Activated CD4-positive, alpha-beta memory T cell treated with anti-CD3 and anti-CD28 coated beads, Interleukin-2, amount 10 ng/mL, durations not matched to agents 7 days and 5 days (primary cell): ENCODE measurements around the gene PBX3. TPM values are rescaled to one million over a fixed set of nuclear protein-coding genes. Genes with fewer than 3 reads are reported as not detected.

Experiments
- CTCF ChIA-PET: fragments of 350-600 bp; sonication (Branson Sonifier 250); formaldehyde crosslinking; loops from one replicate; lab custom pipeline; 2021; ENCODE audit warnings: antibody characterized with exemption, inconsistent platforms; lab: Charles Lee
- POLR2A ChIA-PET: fragments of 350-600 bp; sonication (Branson Sonifier 250); formaldehyde crosslinking; loops from one replicate; lab custom pipeline; 2021; ENCODE audit warnings: antibody characterized with exemption; lab: Charles Lee
- DNase-seq: peaks from one replicate; pipeline ENCODE4 v3.0.0-alpha.2; 2020
- H3K27ac Mint-ChIP-seq: one replicate; pipeline ENCODE4 v1.8.0; 2021; ENCODE audit warnings: mild to moderate bottlenecking, mixed read lengths
- H3K27me3 Mint-ChIP-seq: one replicate; pipeline ENCODE4 v1.8.0; 2021; ENCODE audit warnings: mixed read lengths
- H3K36me3 Mint-ChIP-seq: one replicate; pipeline ENCODE4 v1.8.0; 2021; ENCODE audit warnings: low read depth, mixed read lengths
- H3K4me1 Mint-ChIP-seq: one replicate; pipeline ENCODE4 v1.8.0; 2021; ENCODE audit warnings: mixed read lengths
- H3K4me3 Mint-ChIP-seq: one replicate; pipeline ENCODE4 v1.8.0; 2021; ENCODE audit warnings: mild to moderate bottlenecking, mixed read lengths
- H3K9me3 Mint-ChIP-seq: one replicate; pipeline ENCODE4 v1.8.0; 2021; ENCODE audit warnings: mixed read lengths
- total RNA-seq, 2 experiments: library from RNA; stranded (reverse); gene quantifications; one replicate each; pipeline ENCODE4 v1.2.3, GENCODE V29; 2021

Gene PBX3
- total RNA-seq, 2 experiments from 2014 or later = 15.9 to 16.3 TPM

- no peak overlapping the region for H3K4me3 Mint-ChIP-seq
- POLR2A ChIA-PET = interaction anchor here (1.7 kb wide), 1 partner anchor 44 kb away, joined by 8 read pairs; the partner anchor contains the start of gene MAPKAP1
Measured at GRCh38 chr9:125750627-125751011, 3.4 kb downstream of the PBX3 start.

GRCh38 chr9:125752070-125752628 lies 5.0 kb downstream of the PBX3 start:
- Mint-ChIP-seq H3K9me3 (no peaks in the 10 kb centered on the region), H3K4me1 (peaks cover 21% of the 10 kb centered on the region), H3K36me3 (peaks cover 12% of the 10 kb centered on the region), H3K27me3 (no peaks in the 10 kb centered on the region), H3K27ac (no peak overlapping the region), H3K4me3 (no peak overlapping the region)
- CTCF ChIA-PET = no interaction called here
- DNase-seq = no peak
- POLR2A ChIA-PET = no interaction called here

More at GRCh38 chr9:125750627-125751011, 3.4 kb downstream of the PBX3 start:
- Mint-ChIP-seq H3K36me3 (peaks cover 12% of the 10 kb centered on the region), H3K27ac (no peak overlapping the region), H3K4me1 (peaks cover 28% of the 10 kb centered on the region), H3K27me3 (peaks cover 3% of the 10 kb centered on the region), H3K9me3 (no peaks in the 10 kb centered on the region)
- CTCF ChIA-PET = no interaction called here
- DNase-seq = no peak

GRCh38 chr9:125754096-125754495 lies 6.9 kb downstream of the PBX3 start:
- no peak overlapping the region for H3K27ac Mint-ChIP-seq
- no peak overlapping the region for H3K4me3 Mint-ChIP-seq
- DNase-seq = no peak
- CTCF ChIA-PET = interaction anchor here (0.7 to 0.8 kb wide), 2 partner anchors 9 to 428 kb away, joined by 3 read pairs; no protein-coding TSS in a partner anchor
- H3K36me3 Mint-ChIP-seq = peaks cover 12% of the 10 kb centered on the region
- no peaks in the 10 kb centered on the region for H3K27me3 Mint-ChIP-seq
- no peaks in the 10 kb centered on the region for H3K9me3 Mint-ChIP-seq
- POLR2A ChIA-PET = no interaction called here
- peaks cover 16% of the 10 kb centered on the region for H3K4me1 Mint-ChIP-seq

- no peaks in the 10 kb centered on the region for H3K27me3 Mint-ChIP-seq
- no peak overlapping the region for H3K4me3 Mint-ChIP-seq
- H3K27ac Mint-ChIP-seq = no peak overlapping the region
- no peak for DNase-seq
- H3K36me3 Mint-ChIP-seq = peaks cover 7% of the 10 kb centered on the region
- POLR2A ChIA-PET = interaction anchor here (1.0 kb wide), 1 partner anchor 10 kb away, joined by 3 read pairs; no protein-coding TSS in a partner anchor
- H3K4me1 Mint-ChIP-seq = peaks cover 11% of the 10 kb centered on the region
- CTCF ChIA-PET = no interaction called here
- no peaks in the 10 kb centered on the region for H3K9me3 Mint-ChIP-seq
Measured at GRCh38 chr9:125755340-125755739, 8.2 kb downstream of the PBX3 start.

GRCh38 chr9:125756518-125756917 lies 9.3 kb downstream of the PBX3 start:
- H3K27me3 Mint-ChIP-seq = no peaks in the 10 kb centered on the region
- ChIA-PET CTCF (no interaction called here), POLR2A (interaction anchor here (1.0 kb wide), 1 partner anchor 11 kb away, joined by 3 read pairs; no protein-coding TSS in a partner anchor)

GRCh38 chr9:125757834-125758233 lies 10.7 kb downstream of the PBX3 start:
- peaks cover 4% of the 10 kb centered on the region for H3K4me1 Mint-ChIP-seq
- H3K9me3 Mint-ChIP-seq = no peaks in the 10 kb centered on the region
- H3K27ac Mint-ChIP-seq = no peak overlapping the region
- peaks cover under 1% of the 10 kb centered on the region for H3K36me3 Mint-ChIP-seq
- ChIA-PET POLR2A (no interaction called here), CTCF (no interaction called here)
- no peak for DNase-seq
- H3K27me3 Mint-ChIP-seq = no peaks in the 10 kb centered on the region
- no peak overlapping the region for H3K4me3 Mint-ChIP-seq

More at GRCh38 chr9:125756518-125756917, 9.3 kb downstream of the PBX3 start:
- DNase-seq = no peak
- no peaks in the 10 kb centered on the region for H3K9me3 Mint-ChIP-seq
- no peak overlapping the region for H3K27ac Mint-ChIP-seq
- H3K4me1 Mint-ChIP-seq = peaks cover 6% of the 10 kb centered on the region
- H3K36me3 Mint-ChIP-seq = peaks cover 2% of the 10 kb centered on the region
- H3K4me3 Mint-ChIP-seq = no peak overlapping the region

- no peaks in the 10 kb centered on the region for H3K36me3 Mint-ChIP-seq
- CTCF ChIA-PET = no interaction called here
Measured at GRCh38 chr9:125758986-125759763, 12.0 kb downstream of the PBX3 start.

GRCh38 chr9:125759764-125760129 lies 12.6 kb downstream of the PBX3 start:
- ChIA-PET POLR2A (interaction anchor here (0.9 kb wide), 1 partner anchor 12 kb away, joined by 3 read pairs; no protein-coding TSS in a partner anchor), CTCF (no interaction called here)
- no peak overlapping the region for H3K27ac Mint-ChIP-seq

More at GRCh38 chr9:125758986-125759763, 12.0 kb downstream of the PBX3 start:
- Mint-ChIP-seq H3K9me3 (no peaks in the 10 kb centered on the region), H3K4me3 (no peak overlapping the region), H3K27me3 (no peaks in the 10 kb centered on the region), H3K4me1 (peaks cover 4% of the 10 kb centered on the region), H3K27ac (no peak overlapping the region)
- POLR2A ChIA-PET = interaction anchor here (0.9 kb wide), 1 partner anchor 11 kb away, joined by 3 read pairs; no protein-coding TSS in a partner anchor
- no peak for DNase-seq

GRCh38 chr9:125760537-125760936 lies 13.4 kb downstream of the PBX3 start:
- H3K27ac Mint-ChIP-seq = no peak overlapping the region
- H3K27me3 Mint-ChIP-seq = no peaks in the 10 kb centered on the region
- peaks cover 4% of the 10 kb centered on the region for H3K4me1 Mint-ChIP-seq
- H3K36me3 Mint-ChIP-seq = no peaks in the 10 kb centered on the region
- CTCF ChIA-PET = no interaction called here
- H3K9me3 Mint-ChIP-seq = no peaks in the 10 kb centered on the region
- no peak for DNase-seq
- POLR2A ChIA-PET = no interaction called here
- H3K4me3 Mint-ChIP-seq = no peak overlapping the region

More at GRCh38 chr9:125759764-125760129, 12.6 kb downstream of the PBX3 start:
- H3K4me1 Mint-ChIP-seq = peaks cover 4% of the 10 kb centered on the region
- H3K9me3 Mint-ChIP-seq = no peaks in the 10 kb centered on the region
- DNase-seq = no peak
- no peaks in the 10 kb centered on the region for H3K36me3 Mint-ChIP-seq
- H3K4me3 Mint-ChIP-seq = no peak overlapping the region
- H3K27me3 Mint-ChIP-seq = no peaks in the 10 kb centered on the region

GRCh38 chr9:125761676-125762450 lies 14.7 kb downstream of the PBX3 start:
- no peak overlapping the region for H3K27ac Mint-ChIP-seq
- no peak for DNase-seq
- ChIA-PET CTCF (no interaction called here), POLR2A (no interaction called here)
- no peak overlapping the region for H3K4me3 Mint-ChIP-seq
- H3K27me3 Mint-ChIP-seq = no peaks in the 10 kb centered on the region
- H3K36me3 Mint-ChIP-seq = no peaks in the 10 kb centered on the region
- no peaks in the 10 kb centered on the region for H3K9me3 Mint-ChIP-seq
- peaks cover 4% of the 10 kb centered on the region for H3K4me1 Mint-ChIP-seq

- Mint-ChIP-seq H3K9me3 (no peaks in the 10 kb centered on the region), H3K36me3 (no peaks in the 10 kb centered on the region), H3K27me3 (no peaks in the 10 kb centered on the region), H3K4me3 (no peak overlapping the region), H3K27ac (no peak overlapping the region), H3K4me1 (peaks cover 9% of the 10 kb centered on the region)
- ChIA-PET POLR2A (no interaction called here), CTCF (no interaction called here)
- no peak for DNase-seq
Measured at GRCh38 chr9:125763394-125763801, 16.2 kb downstream of the PBX3 start.

- no peaks in the 10 kb centered on the region for H3K36me3 Mint-ChIP-seq
- H3K27me3 Mint-ChIP-seq = no peaks in the 10 kb centered on the region
- no peak overlapping the region for H3K4me3 Mint-ChIP-seq
- ChIA-PET CTCF (no interaction called here), POLR2A (no interaction called here)
- peaks cover 9% of the 10 kb centered on the region for H3K4me1 Mint-ChIP-seq
- H3K27ac Mint-ChIP-seq = no peak overlapping the region
- H3K9me3 Mint-ChIP-seq = no peaks in the 10 kb centered on the region
- no peak for DNase-seq
Measured at GRCh38 chr9:125764198-125764597, 17.0 kb downstream of the PBX3 start.
